Activated CD4-positive, alpha-beta T cell treated with anti-CD3 and anti-CD28 coated beads for 1 hour (primary cell): Measurements from ENCODE around the gene MYO9B.
"Not testable (repeated sequence)": the region's sequence is repeated elsewhere in the genome, so short reads cannot be mapped to it uniquely, and the experiment has no call there.

Experiments
- DNase-seq: peaks from one replicate; pipeline ENCODE4 v3.0.0-alpha.2; 2020

The MYO9B gene

DNA sequence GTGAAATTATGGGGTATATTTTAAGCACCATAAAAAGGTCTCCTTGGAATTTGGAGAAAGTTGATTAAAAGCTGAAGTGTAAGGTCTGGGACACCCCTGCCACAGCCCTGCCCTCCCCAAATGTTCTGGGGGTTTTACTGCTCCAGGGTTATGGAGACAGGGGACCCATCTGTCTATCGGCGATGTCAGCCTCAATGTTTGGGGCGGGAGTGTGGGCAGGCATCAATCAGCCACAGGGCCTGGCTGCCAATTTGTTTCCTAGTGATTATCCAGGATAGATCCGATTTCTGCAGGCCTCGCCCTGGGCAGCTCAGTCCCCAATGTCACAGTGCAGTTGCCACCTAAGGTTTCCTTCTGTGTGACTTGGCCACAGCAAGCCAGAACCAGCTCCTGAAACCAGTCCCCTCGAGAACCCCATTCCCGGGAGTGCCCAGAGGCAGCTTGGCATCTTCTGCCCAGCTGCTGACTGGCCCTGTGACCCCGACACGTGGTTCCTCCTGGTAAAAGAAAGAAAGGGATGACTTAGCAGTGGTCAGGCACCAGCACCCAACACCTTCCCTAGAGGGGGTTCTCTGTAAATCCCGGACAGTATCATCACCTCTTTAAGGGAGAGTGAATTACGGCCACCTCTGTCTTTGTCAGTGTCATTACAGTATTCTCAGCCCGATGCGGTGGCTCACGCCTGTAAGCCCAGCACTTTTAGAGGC is 41.6 kb downstream of the MYO9B start:
- DNase-seq: no peak

DNA sequence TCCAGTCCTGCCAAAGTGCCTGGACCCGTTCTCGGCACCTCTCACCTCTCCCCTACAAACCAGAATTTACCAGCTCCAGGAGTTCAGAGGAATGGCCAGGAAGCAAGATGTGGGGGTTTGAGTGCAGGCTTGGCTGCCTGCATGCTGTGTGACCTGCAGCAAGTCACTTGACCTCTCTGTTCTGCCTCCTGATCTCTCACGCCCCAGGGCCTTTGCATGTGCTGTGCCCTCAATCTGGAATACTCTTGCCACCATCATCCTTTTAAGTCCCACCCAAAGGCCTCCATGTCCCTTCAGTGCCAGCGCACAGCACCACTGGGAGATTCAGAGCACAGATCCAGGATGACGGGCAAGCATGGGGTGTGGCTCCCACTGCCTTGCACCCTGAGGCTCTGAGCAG is 43.4 kb downstream of the MYO9B start:
- DNase-seq: no peak

- DNase-seq: no peak
These were observed 46.2 kb downstream of the MYO9B start for GRCh38 chr19:17121736-17122293.

- DNase-seq: no peak
These were observed 47.5 kb downstream of the MYO9B start for GRCh38 chr19:17123041-17123440.

GRCh38 chr19:17124025-17124424 is 48.4 kb downstream of the MYO9B start:
- no peak for DNase-seq

DNA sequence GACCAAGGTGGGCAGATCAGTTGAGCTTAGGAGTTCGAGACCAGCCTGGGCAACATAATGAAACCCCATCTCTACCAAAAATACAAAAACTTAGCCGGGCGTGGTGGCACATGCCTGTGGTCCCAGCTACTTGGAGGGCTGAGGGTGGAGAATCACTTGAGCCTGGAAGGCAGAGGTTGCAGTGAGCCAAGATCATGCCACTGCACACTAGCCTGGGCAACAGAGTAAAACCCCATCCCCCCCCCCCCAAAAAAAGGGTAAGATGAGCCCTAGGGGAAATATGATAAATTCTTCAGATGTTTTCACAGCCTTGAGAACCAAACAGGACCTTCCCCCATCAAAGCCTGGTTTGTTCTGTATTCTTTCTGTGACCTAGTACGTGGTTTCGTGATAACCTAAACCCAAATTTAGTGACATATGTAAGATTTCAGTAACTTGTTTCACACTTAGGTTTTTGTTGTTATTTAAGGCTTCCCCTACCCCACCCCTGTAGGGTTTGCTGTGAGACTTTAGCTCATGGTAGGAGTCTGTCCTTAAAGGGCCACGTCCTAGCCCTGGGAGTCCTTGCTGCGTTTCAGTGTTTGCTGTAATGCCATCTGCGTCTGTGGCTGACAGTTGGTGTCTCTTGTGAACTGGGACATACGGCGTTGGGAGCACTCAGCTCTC is 49.6 kb downstream of the MYO9B start:
- DNase-seq: no peak

GRCh38 chr19:17125728-17126677 is 50.4 kb downstream of the MYO9B start:
- peak; percentile 50 for DNase-seq

DNA sequence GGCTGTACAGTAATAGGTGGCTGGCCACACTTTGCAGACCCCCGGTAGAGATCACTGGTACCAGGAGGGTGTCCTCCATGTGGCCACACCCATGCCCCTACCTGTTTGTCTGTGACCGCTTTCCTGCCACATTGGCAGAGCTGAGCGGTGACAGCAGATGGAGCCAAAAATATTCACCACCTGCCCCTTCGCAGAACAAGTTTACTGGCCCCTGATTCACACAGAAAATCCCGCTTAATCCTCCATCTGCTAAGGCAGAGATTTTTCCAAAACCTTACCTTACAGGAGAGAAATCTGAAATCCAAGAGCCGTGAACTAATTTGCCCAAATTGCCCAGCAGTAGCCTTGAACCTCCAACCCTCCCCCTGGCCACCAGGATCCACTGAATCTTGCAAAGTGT is 52.1 kb downstream of the MYO9B start:
- no peak for DNase-seq

DNA sequence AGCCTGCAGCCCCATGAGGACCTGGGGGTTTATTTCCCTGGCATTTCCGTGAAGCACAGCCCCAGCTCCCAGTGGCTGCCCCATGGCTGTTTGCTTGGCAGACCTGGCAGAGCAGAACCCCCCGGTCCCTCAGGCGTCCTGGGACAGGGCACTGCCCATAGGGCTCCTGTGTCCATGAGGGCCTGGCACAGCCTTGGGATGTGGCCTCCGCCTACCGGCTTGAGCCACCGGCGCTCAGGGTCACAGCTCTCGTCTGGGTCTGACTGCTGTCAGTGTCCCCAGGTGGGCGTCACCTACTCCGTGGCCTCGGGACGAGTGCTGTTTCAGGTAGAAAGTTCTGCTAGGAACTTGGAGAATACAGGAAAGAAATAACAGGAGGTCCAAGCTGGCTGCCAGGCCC is 52.8 kb downstream of the MYO9B start:
- no peak for DNase-seq

DNA sequence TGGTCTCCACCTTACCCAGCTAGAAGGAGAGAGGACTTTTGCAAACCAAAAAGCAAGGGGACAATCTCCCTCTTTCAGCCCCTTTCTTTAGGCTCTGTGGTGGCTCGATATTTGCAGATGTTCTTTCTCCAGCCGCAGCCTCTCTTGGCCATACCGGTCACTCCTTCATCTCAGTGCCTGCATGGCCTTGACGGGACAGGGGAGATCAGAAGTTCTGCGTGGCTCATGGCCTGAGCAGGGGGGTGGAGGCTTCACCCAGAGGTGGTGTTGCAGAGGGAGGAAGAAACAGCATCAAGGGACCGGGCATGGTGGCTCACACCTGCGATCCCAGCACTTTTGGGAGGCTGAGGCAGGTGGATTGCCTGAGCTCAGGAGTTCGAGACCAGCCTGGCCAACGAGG is 53.2 kb downstream of the MYO9B start:
- DNase-seq: no peak

DNA sequence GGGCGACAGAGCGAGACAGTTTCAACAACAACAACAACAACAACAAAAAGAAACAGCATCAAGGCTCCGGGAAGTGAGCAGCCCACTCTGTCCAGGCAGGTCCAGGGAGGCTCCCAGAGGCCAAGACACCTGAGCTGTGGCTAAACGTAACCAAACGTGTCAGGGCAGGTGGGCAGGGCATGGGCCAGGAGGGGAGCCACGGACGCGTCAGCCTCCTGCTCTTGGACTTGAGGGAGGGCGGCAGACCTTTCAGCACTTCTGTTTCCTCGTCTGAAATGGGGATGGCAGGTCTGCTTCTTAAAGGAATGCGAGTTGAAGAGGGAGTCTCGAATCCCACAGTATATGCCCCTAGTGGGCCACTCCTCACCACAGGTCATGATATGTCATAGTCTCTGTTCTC is 53.8 kb downstream of the MYO9B start:
- no peak for DNase-seq

- DNase-seq: no peak
These were observed 59.6 kb downstream of the MYO9B start for GRCh38 chr19:17135001-17135853.

DNA sequence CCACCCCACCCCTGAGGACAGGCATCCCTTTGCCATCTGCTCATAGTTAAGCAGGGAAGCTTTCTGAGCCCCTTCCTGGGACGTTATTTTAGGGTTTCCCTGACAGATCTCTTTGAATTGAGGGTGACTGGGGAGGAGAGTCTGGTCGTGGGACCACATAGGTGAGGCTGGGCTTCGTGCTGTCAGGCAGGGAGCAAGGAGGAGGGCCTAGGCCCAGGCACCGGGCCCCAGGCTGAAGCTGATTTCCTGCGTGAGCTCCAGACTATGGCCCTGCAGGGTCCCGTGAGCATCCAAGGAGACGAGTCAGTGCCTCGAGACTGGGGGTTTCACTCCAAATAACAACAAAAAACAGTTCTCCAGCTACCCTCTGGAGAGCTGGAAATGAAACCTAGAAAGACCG is 60.4 kb downstream of the MYO9B start:
- DNase-seq: no peak

DNA sequence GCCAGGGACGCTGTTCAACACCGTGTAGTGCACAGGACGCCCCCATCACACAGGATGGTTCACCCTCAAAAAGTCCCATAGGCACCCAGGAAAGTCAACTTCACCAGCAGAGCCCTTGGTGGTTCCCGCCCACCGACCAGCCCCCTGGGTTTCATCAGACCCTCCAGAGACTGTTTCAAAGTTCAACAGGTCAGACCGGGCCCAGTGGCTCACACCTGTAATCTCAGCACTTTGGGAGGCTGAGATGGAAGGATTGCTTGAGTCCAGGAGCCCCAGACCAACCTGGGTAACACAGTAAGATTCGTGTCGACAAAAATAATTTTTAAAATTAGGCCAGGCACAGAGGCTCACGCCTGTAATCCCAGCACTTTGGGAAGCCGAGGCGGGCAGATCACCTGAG is 61.0 kb downstream of the MYO9B start:
- no peak for DNase-seq

DNA sequence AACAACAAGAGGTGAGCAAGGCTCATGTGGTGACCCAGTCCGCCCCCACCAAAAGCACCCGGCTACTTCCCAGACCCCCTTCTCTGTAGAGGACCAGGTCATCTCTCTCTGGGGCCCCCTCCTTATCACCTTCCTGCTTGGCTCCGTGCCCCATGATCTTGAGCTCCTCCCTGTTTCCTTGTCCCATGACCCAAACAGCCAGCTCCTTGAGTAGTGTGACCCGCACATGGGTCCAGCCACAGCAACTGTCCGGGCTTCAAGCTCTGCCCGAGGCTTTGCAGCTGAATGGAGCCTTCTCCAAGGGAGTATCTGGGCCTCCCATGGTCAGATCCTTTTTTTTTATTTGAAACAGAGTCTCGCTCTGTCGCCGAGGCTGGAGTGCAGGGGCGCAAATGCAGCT is 61.8 kb downstream of the MYO9B start:
- DNase-seq: no peak

- not testable (repeated sequence) for DNase-seq
These were observed 62.7 kb downstream of the MYO9B start for GRCh38 chr19:17138052-17138846.

GRCh38 chr19:17138937-17139598 is 63.5 kb downstream of the MYO9B start:
- DNase-seq: no peak

GRCh38 chr19:17144771-17145170 is 69.2 kb downstream of the MYO9B start:
- not testable (repeated sequence) for DNase-seq

DNA sequence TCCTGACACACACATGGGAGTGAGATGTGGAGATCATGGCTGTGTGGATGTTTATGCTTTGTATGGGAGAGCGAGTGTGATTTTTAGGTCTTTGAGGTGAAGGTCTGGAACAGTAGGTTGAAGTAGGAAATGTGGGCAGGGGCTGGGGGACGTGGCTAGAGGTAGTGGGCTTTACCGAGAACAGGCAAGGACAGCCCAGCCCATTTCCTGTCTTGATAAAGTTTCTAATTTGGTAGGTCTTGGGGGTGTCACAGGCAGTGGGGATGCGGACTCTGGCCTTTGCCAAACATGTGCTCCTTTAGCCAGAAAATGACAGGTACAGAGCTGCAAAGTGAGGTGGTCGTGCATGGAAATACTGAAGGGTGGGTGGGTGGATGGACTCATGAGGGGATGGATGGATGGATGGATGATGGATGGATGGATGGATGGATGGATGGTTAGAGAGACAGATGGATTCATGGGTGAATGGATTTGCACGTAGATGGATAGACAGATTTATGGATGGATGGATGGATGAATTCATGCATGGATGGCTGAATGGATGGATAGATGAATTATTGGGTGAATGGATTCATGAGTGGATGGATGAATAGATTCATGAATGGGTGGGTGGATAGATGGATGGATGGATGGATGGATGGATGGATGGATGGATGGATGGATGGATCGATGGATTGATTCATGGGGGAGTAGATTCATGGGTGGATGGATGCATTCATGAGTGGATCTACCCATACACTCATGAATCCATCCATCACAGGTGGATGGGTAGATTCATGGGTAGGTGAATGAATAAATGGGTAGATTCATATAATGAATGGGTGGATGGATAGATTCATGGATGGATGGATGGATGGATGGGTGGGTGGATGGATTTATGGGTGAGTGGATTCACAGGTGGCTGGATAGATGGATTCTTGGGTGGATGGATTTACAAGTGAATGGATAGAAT is 70.2 kb downstream of the MYO9B start:
- no peak for DNase-seq

GRCh38 chr19:17148130-17148529 is 72.6 kb downstream of the MYO9B start:
- DNase-seq: no peak
